T47D (cell line): Measurements from ENCODE around the gene UPP1.
A peak's percentile ranks its signal among the peaks of the same experiment; 100 is the strongest.

Source experiments
- DNase-seq, 2 experiments: peaks; one replicate each; pipeline versions ENCODE4 v3.0.0 to v3.0.0-alpha.2; 2011 to 2012; ENCODE audit warnings: low read depth in 1 of 2, low spot score in 1 of 2
- JUND ChIP-seq: IDR thresholded peaks from 2 replicates; pipeline ENCODE4 v1.6.1; 2012; ENCODE audit warnings: low read depth
- in situ Hi-C: cut with HindIII; loops from 2 replicates; pipeline ENCODE4 v1.10.0; 2016; ENCODE audit warnings: low sequenced_read_pairs, low pct_unique_long_range_greater_than_20kb

The UPP1 gene

DNA sequence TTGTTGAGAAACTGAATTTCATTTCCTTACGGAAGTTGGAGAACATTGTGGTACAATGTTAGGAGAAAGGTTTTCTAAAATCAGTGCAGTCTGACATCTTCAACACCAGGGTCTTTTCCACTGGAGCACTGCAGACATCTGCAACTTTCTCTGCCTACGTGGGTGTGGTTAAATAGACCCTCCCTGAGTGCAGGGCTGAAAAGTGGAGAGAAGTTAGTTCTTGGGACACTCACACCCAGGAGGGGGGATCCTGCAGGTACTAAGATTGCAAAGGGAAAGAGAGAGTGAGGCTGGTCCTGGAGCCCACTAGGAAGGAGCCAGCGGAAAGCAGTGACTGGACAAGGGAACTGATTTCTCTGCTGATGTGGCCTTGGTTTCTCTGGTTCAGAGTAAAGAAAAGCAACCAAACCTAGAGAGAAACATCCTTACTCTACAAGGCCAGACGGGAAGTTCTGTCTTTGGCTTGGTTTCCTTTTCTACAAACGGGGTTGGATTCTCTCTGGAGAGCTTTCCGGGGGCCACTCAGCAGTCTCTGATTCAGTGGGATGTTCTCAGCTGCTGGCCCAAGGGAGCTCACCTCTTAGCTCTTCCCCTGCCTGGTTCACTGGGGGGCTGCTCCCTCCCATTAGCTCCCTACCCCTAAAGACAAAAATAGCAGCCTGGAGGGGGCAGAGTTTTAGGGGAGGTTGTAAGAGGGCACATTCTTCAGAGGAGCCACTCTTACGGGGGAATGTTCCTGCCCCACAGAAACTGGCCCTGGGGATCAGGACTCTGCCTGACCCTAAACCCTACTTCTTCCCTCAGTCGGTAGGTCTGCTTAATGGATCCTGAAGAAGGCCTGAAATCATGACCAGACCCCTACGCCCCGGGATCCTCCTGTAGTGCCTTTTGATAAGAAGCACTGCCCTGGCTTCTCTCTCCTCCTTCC lies 2.7 kb downstream of the UPP1 start:
- in situ Hi-C loops: no loop called here
- TF ChIP-seq JUND: no peak
- DNase-seq: no peak

DNA sequence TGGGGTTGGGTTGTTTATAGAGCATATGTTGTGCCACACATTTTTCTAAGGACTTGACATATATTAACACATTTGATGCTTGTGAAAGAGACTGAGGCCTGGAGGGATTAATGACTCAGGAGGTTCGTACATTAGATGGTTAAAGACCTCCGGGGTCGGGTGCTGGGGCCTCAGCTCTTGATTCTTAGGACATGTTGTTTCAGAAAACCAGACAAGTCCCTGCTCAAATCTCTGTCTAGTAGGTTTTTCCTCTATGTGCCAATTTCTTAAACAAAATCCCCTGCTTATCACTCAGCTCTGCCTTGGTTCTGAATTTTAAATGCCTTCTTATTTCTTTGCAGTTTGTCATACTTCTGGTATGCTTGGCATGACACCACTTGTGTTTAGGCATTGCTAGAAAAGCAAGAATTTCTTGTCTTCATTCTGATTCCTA lies 5.8 kb downstream of the UPP1 start:
- in situ Hi-C loops: no loop called here
- DNase-seq: peak; percentile 35 to 52
- no peak for TF ChIP-seq JUND

- DNase-seq: no peak
- TF ChIP-seq JUND: no peak
- in situ Hi-C loops: no loop called here
Observed at GRCh38 chr7:48096273-48096672, 7.2 kb downstream of the UPP1 start.

- TF ChIP-seq JUND: no peak
- in situ Hi-C loops: no loop called here
- DNase-seq: no peak
Observed at GRCh38 chr7:48097521-48098231, 8.6 kb downstream of the UPP1 start.

DNA sequence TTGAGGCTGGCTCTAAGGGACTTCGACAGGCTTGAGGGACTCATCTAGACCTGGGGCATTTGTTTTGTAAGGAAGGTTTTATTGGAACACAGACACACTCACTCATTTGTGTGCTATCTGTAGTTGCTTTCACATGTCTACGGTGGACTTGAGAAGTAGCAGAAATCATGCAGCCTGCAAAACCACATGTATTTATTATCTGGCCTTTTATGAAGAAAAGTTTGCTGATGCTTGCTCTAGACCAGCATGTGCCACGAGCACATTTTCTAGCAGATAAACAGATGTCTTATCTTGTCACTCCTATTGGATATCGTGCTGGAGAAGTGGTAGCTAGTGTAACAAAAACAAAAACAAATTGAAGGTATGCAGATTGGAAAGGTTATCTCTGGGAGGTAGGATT lies 9.8 kb downstream of the UPP1 start:
- DNase-seq: no peak
- in situ Hi-C loops: no loop called here
- no peak for TF ChIP-seq JUND

DNA sequence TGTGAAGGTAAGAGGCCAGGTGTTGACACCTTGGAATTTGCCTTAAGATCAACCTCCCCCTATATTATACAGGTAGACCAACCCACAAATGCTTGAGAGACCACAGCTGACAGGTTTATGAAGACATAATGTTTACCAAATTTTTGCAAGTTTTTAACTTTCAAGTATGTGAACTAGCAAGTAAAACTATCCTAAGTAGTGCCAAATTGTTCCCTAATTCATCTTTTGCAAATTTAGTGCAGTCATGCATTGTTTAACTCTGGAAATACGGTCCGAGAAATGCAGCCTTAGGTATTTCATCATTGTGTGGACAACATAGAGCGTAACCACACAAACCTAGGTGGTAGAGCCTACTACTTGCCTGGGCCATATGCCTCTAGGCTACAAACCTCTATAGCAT lies 10.7 kb downstream of the UPP1 start:
- DNase-seq: no peak
- TF ChIP-seq JUND: no peak
- in situ Hi-C loops: no loop called here

GRCh38 chr7:48101352-48101751 lies 12.3 kb downstream of the UPP1 start:
- in situ Hi-C loops: no loop called here
- DNase-seq: no peak
- TF ChIP-seq JUND: no peak

- no peak for TF ChIP-seq JUND
- in situ Hi-C loops: no loop called here
- no peak for DNase-seq
Observed at GRCh38 chr7:48101968-48102367, 12.9 kb downstream of the UPP1 start.

DNA sequence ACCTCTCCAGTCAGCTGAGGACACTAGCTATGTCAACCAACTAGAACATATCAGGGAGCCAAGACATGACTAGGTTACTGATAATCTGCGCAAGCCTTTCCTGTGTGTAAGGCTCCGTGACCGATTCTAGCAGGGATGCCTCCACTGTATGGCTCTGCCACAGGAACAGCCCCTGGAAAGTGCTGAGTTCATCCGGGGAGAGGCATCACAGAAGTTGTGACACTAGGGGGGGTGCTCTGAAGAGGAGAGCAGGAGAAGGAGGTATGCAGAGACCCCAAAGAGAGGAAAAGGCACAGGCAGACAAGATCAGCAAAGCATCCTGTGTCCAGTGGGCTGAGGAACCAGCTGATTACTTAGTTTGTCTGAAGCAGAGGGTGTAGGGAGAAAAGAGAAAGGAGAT lies 13.5 kb downstream of the UPP1 start:
- TF ChIP-seq JUND: no peak
- DNase-seq: no peak
- in situ Hi-C loops: no loop called here

DNA sequence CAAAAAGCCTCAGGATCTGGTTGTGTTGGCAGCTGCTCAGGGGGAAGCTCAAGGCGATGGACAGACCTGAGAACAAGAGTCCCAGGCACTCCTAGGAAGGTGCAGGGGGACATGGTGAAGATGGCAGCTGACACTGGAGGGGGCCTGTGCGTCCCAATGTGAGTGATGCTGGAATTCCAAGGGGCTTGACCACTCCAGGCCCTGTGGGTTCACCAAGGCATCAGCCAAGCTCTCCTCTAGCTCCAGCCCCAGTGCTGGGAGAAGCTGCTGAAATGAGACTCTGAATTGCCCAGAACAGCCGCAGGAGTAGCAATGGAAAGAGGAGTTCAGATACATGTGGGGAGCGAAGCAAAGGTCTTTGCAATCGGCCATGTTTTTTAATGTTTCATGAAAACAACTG lies 16.0 kb downstream of the UPP1 start:
- no peak for DNase-seq
- in situ Hi-C loops: no loop called here
- no peak for TF ChIP-seq JUND

DNA sequence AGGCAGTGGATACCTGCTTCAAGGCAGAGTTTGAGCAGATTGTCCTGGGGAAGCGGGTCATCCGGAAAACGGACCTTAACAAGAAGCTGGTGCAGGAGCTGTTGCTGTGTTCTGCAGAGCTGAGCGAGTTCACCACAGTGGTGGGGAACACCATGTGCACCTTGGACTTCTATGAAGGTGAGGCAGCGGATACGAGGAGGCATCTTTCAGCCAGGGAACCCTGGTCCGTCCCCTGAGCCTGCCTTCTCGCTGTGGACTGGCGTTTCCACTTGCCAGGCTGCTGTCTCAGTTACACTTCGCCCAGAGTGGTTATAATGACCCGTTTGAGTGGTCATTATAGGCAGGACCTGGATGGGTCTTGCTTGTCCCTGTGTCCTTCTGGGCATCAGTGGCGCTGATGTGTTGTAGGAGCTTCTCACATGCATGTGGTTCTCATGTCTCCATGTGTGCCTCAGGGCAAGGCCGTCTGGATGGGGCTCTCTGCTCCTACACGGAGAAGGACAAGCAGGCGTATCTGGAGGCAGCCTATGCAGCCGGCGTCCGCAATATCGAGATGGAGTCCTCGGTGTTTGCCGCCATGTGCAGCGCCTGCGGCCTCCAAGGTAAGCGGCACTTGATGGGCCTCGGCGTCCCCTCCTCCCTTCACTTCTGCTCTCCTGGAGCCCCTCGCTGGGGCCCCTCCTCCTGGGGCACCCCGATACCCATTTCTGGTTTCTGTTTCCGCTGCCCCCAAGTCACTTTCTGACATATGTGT lies 18.0 kb downstream of the UPP1 start:
- no peak for DNase-seq
- no peak for TF ChIP-seq JUND
- in situ Hi-C loops: no loop called here

GRCh38 chr7:48107926-48108472 lies 18.9 kb downstream of the UPP1 start:
- in situ Hi-C loops: no loop called here
- DNase-seq: no peak
- TF ChIP-seq JUND: no peak
